Activated CD4-positive, alpha-beta T cell treated with anti-CD3 and anti-CD28 coated beads for 24 hours (primary cell): ENCODE measurements around the gene FOXD2.
"Not testable (repeated sequence)": the region's sequence is repeated elsewhere in the genome, so short reads cannot be mapped to it uniquely, and the experiment has no call there.

Experiments
- DNase-seq, 2 donors: peaks; one replicate each; pipeline ENCODE4 v3.0.0-alpha.2; 2020; ENCODE audit warnings: low read depth in 2 of 2

FOXD2 gene

DNA sequence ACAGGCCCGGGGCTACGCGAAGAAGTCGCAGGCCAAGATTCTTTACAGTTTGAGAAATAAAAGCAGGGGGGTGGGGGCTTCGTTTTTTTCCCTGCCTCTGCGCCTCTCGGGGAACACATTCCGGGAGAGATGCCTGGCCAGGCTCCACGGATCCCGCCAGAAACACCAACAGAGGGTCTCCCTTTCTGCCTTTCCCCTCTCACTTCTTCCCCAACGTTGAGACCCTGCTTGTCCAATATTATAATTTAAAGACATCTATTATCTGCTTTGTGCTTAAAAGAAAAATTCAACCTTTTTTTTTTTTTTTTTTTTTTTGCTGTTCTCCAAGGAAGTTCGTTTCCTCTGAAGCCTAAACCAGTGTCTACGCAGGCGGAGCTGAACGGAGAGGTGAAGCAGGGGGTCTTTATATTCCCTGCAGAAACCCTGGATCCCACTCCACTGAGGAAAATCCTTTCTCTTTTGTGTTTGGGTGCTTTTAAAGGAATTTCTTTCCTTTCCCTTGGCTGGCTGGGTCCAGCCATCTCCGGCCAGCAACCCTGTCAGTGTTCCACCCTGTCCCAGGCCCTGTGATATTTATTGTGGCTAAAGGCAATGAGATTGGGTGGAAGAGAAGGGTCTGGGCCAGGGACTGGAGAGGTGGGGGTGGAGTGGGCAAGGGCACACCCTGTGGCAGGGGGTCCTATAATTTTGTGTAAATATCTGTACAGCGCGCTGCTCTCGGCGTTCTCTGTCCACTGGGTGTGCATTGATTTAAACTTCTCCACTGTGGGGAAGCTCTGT is 2.2 kb downstream of the FOXD2 start:
- DNase-seq = no peak

GRCh38 chr1:47440599-47441081 is 2.8 kb downstream of the FOXD2 start:
- no peak for DNase-seq

DNA sequence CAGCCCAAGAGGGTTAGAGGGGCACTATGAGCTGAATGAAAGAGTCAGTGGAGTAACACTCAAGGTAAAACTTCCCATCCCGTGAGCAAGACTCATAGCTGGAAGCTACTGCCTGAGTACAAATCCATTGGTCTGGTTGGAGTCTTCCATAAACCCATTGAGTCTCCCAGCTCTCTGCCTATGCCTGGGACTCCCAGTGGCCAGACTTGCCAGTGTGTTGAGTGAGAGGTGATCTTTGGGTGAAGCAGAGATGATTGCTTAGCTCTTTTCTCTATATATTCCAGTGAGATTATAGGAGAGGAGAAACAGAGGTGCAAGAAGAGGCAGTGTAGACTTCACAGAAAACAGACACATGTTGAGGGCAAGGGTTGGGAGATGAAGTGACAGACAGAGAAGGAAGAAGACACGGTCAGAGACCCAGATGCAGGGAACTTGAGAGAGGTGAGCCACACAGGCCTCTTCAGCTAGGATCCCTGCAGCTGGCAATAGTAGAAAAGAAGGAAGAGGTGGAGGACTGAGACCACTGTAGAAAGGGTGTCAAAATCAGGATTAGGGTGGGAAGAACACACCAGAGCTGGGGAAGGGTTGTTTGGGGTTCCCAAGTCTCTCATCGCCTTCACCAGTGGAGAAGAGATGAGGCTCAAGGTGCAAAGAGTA is 3.7 kb downstream of the FOXD2 start:
- no peak for DNase-seq

GRCh38 chr1:47442202-47442601 is 4.4 kb downstream of the FOXD2 start:
- DNase-seq = no peak

DNA sequence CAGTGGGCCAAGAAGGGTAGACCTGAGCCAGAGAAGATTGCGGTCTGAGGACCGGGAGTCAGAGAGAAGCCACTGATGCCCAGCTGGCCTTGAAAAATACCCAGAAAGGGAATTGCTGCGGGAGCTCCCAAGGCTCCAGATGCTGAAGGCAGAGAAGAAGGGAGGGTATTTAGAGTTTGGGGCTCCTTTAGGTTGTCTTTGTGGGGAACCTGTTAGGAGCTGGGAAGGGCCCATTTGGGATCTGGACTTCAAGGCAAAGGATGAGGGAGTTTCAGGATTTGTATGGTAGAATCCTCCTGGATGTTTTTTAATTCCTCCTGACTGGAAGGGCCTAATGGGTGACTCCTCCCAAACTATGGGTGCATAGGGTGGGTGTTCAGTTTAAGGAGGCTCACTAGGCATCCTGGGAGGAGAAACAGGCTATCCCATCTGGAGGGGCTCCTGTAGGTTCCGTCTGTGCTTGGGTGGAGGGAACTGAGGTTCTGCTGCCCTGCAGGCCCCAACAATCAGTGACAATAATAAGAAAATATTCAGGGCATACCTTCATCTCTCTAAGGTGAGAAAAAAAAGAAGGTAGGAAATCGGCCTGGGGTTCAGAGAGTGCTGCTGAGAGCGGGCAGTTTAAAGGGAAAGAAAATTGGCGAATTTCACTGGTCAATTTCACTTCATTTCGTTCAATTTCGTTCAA is 5.1 kb downstream of the FOXD2 start:
- no peak for DNase-seq

DNA sequence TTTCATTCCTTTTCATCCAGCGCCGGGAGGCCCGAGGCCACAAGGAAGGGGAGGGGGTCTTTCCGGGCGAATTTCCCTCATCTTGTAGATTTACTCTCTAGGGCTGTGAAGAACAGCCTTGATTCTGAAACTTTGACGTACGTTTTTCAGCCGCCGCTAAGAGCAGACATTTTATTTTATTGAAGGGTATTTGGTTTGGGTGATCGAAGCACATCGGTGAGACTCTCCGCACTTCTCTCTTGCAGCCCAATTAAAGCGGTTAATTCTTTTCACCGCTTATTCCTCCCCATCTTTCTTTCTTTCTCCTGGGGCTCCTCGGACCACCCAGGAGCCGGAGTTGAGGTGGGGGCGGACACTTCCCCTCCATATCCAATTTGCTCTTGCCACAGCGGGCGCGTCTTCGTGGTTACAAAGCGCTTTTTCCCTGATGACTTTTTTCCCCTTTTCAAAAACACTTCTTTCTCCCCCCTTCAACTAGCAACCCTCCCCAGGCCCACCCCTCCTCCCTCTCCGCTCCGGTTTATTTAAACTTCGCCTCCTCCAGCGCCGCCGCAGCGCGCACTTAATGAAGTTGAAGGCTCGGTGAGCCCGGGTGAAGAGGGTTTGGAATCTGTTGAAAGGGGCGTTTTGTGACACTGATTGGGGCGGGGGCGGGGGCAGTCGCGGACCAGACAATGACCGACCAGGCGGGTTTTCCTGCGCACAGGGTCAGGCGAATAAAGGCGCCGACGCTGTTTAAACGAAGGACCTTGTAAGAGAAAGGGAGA is 5.9 kb downstream of the FOXD2 start:
- DNase-seq = no peak

GRCh38 chr1:47444297-47444561 is 6.4 kb downstream of the FOXD2 start:
- DNase-seq = no peak

GRCh38 chr1:47444562-47445465 is 7.0 kb downstream of the FOXD2 start:
- no peak for DNase-seq

DNA sequence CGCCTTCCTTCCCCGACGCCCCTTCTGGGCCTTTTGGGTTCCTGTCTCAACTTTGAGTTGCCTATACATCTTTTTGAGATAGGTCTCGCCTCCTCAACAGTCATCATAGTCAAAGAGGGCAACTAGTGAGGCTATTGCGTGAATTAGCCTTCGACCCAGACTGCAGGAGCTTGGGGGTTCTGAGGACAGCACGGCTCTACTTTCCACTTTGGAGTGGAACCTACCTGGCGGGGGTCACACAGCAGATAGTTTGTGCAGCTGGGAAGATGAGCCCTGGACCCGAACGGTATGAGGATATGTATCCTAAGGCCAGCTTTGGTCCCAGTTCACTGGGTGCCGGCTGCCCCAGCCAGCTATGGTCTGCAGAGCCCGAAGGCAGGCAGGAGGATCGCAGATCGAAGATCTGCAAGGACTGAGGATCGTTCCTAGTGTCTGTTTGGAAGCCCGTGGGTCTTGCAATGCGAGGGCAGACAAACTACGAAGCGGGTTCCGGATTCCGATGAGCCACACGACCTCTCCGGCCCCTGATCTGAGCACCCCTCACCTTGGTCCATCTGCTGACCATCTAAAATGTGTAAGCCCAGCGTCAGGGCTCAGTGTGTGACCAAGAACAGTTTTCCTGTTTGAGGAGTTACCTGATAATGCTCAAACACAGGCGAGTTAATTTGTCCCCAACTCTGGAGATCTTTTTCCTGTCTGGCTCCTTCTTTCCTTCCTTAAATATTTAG is 8.1 kb downstream of the FOXD2 start:
- no peak for DNase-seq

GRCh38 chr1:47448462-47449222 is 10.8 kb downstream of the FOXD2 start:
- DNase-seq = no peak

DNA sequence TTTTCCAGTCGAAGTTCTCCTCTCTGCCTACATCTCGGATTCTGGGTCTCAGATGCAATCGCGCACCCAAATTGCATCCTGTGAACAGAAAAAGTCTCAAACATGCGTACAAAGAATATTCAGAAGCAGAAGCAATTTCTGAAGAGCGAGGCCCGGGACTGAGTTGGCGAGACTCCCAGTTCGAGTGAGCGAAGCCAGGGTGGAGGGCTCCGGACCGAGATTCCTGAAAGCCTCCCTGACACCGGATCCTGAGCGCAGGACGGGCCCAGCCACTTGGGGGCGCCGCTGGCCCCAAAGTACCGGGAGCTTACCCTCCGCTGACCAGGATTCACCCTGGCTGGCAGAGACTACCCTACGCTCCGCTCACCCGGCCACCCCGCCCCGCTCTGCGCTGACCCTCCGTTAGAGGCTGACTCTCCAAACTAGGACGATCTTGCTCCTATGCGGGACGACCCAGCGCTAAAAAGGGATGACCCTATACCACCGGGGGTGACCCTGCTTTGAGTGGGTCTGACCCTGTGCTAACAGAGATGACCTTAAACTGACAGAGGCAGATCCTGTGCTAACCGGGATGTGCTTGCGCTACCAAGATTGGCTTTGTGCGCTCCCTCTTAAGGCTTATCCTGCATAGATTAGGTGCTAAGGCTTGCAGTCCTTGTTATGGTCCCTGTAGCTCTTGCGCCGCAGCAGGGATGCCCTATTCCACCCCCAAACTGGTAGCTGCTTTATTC is 12.1 kb downstream of the FOXD2 start:
- DNase-seq = no peak

DNA sequence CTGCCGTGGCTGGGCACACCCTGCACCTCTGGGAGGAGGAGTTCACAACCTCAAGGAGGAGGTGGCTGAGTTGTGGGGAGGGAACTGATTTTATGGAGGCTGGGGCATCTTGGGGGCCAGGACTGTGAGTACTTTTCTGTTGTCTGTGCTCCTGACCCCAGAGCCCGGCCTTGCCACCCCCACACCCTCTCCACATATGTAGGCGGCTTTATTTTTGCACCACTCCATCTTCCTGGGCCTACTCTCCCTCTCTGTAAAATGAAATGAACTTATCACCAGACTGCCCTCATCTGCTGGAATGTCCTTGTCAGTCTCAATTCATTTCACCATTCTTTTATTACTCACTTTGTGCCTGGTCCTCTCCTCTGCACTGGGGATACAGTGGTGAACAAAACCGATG is 12.8 kb downstream of the FOXD2 start:
- DNase-seq = no peak

- DNase-seq = no peak
These were observed 14.6 kb downstream of the FOXD2 start for GRCh38 chr1:47452426-47452825.

- DNase-seq = not testable (repeated sequence)
These were observed 16.1 kb downstream of the FOXD2 start for GRCh38 chr1:47453910-47454309.

GRCh38 chr1:47456250-47456649 is 18.4 kb downstream of the FOXD2 start:
- no peak for DNase-seq

- DNase-seq = not testable (repeated sequence)
These were observed 19.7 kb downstream of the FOXD2 start for GRCh38 chr1:47457547-47457946.

- no peak for DNase-seq
These were observed 21.5 kb downstream of the FOXD2 start for GRCh38 chr1:47459253-47459788.

DNA sequence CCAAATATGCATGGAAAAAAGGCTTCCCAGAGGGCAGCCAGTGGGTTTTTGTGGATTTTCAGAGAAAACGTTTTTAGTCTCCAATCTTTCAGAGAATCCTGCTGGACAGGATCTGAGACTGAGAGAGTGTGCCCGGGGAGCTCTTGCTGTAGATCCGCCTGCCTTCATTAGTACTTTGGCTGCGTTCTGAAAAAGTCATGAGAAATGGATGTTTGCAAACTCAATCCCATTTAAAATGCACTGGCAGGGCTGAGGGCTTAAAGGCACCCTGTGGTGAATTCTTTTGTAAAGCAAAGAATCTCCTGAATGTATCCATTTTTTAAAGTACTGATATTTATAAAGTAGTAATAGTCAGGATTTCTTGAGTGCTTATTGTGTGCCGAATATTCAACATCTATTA is 22.2 kb downstream of the FOXD2 start:
- DNase-seq = no peak

DNA sequence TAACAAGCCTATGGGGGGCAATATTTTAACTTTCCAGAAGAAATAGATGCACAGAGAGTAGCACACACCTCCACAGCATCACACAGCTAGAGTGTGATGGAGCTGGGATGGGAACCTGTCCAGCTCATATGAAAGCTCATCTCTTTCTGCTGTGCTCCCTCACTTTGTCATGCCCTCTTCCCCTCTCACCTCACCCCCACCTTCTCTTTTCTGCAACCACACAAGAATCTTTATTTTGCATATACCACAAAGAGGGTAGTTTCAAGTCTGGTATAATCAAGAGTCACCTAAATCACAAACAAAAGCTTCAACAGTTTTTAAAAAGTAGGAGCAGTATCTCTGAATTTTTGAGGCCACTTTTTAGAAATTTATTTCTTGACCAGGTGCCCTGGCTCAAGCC is 22.6 kb downstream of the FOXD2 start:
- DNase-seq = no peak
